GM12874 (cell line): ENCODE results near the gene CACNA1D.

ENCODE experiments used
- CTCF ChIP-seq: IDR thresholded peaks from 2 replicates; pipeline ENCODE4 v1.5.1; 2011; ENCODE audit warnings: low read depth, mild to moderate bottlenecking, control low read depth, low read length, moderate library complexity; ENCODE audit not compliant: insufficient read depth

CACNA1D gene

GRCh38 chr3:53707222-53707621, 212.8 kb downstream of the CACNA1D start:
- TF ChIP-seq CTCF = no peak

GRCh38 chr3:53708001-53708621, 213.7 kb downstream of the CACNA1D start:
- no peak for TF ChIP-seq CTCF

- no peak for TF ChIP-seq CTCF
These were observed 214.8 kb downstream of the CACNA1D start for GRCh38 chr3:53709256-53709655.

- TF ChIP-seq CTCF = peak; percentile 77
These were observed 215.7 kb downstream of the CACNA1D start for GRCh38 chr3:53709860-53710674.

GRCh38 chr3:53711387-53711786, 217.0 kb downstream of the CACNA1D start:
- TF ChIP-seq CTCF = no peak

GRCh38 chr3:53712817-53713388, 218.5 kb downstream of the CACNA1D start:
- no peak for TF ChIP-seq CTCF

GRCh38 chr3:53713626-53714025, 219.2 kb downstream of the CACNA1D start:
- TF ChIP-seq CTCF = no peak
